Measurements from ENCODE around the gene BRD4.

BRD4 gene

GRCh38 chr19:15332311-15332996, at the start of gene BRD4:
TSS of gene BRD4 (minus strand) at chr19:15332539. CDS start at chr19:15273099, 59,440 bp downstream.
- peak; percentile 64 to 81 for DNase-seq (ENCODE audit: low read depth in 1 of 2, low spot score in 1 of 2)
- in situ Hi-C loops (cut with HindIII; ENCODE audit: low pct_unique_long_range_greater_than_20kb, low sequenced_read_pairs): no loop called here
- TF ChIP-seq JUND (IDR thresholded peaks at IDR 0.05; ENCODE audit: low read depth): no peak

- no peak for TF ChIP-seq JUND (IDR thresholded peaks at IDR 0.05; ENCODE audit: low read depth)
- in situ Hi-C loops (cut with HindIII; ENCODE audit: low pct_unique_long_range_greater_than_20kb, low sequenced_read_pairs): no loop called here
- DNase-seq (ENCODE audit: low read depth in 1 of 2, low spot score in 1 of 2): no peak
These were observed 49.5 kb upstream of the BRD4 start for GRCh38 chr19:15381864-15382263.

- no peak for DNase-seq (ENCODE audit: low read depth in 1 of 2, low spot score in 1 of 2)
- TF ChIP-seq JUND (IDR thresholded peaks at IDR 0.05; ENCODE audit: low read depth): no peak
- in situ Hi-C loops (cut with HindIII; ENCODE audit: low pct_unique_long_range_greater_than_20kb, low sequenced_read_pairs): no loop called here
These were observed 49.1 kb upstream of the BRD4 start for GRCh38 chr19:15381429-15381828.

DNA sequence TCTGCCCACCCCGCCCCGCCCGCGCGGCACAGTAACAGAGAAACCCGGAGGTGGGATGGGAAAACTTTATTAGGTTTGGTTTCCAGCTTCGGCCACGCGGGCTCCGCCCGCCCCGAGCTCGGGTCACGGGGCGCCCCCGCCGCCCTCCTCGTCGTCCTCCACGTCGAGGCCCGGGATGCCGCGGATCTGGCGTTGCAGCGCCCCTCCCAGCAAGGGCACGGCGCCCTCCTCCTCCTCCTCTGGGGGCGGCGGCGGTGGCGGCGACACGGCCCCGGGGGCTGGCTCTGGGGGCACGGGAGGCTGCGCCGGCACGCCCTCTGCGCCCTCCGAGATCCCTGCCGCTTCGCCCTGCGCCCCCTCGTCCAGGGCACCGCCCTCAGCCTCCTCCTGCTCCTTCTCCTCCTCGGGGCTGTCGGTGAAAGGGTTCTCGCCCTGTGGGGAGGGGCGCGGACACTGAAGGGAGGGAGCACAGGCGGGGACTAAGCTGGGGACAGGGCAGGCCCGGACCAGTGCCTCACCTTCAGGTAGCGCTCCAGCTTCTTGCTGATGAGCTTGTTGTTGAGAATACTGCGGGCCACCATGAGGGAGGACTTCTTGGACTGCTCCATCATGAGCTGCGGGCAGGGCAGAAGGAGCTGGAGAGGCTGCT, 47.8 kb upstream of the BRD4 start:
- no peak for TF ChIP-seq JUND (IDR thresholded peaks at IDR 0.05; ENCODE audit: low read depth)
- in situ Hi-C loops (cut with HindIII; ENCODE audit: low pct_unique_long_range_greater_than_20kb, low sequenced_read_pairs): no loop called here
- DNase-seq (ENCODE audit: low read depth in 1 of 2, low spot score in 1 of 2): peak; percentile 33 to 85

DNA sequence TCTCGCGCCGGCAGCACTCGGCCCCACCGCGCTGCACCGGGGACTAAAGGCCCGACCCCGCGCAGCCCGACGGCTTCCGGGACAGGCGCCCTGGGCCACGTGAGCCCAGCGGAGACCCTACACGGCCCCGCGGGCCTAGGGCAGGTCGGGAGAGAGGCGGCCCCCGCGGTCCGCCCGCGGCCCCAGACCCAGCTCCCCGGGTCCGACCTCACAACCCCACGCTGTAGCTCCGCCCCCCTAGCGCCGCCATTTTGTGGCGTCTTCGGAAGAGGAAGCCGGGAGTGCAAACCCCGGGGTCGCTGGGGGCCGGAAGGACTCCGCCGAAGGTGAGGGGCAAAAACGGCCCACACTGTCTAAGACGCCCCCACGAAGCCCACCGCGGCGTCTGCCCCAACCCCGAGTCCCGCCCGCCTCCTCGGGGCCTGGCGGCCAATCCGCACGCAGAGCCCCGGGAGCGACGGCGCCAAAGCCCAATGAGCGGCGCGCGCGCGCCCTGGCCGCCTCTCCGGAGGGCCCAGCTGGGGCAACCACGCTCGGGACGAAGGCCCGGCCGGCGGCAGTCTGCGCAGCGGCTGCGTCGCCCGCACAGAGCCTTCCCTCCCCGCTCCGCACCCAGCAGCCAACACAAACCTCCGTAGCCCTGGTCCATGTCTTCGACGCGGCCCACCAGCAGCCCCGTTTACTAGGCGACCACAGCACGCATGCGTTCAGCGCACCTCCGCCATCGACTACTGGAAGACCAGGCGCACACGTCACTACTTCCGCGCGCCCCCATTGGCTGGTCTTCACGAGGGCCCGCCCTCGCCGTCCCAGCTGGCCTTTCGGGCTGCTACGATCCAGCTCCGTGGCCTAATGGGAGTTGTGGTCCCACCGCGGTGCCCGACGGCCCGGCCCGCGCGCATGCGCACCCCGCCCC, 47.0 kb upstream of the BRD4 start, which contains the start of gene AKAP8:
AKAP8 (minus strand) TSS at position 705 of the 916 bp plus-strand sequence; CDS start at position 649, 56 bp downstream.
- in situ Hi-C loops (cut with HindIII; ENCODE audit: low pct_unique_long_range_greater_than_20kb, low sequenced_read_pairs): no loop called here
- DNase-seq (ENCODE audit: low read depth in 1 of 2, low spot score in 1 of 2): peak; percentile 95 to 98
- TF ChIP-seq JUND (IDR thresholded peaks at IDR 0.05; ENCODE audit: low read depth): no peak

GRCh38 chr19:15378534-15379082, 46.3 kb upstream of the BRD4 start:
- peak; percentile 47 to 52 for DNase-seq (ENCODE audit: low read depth in 1 of 2, low spot score in 1 of 2)
- TF ChIP-seq JUND (IDR thresholded peaks at IDR 0.05; ENCODE audit: low read depth): no peak
- in situ Hi-C loops (cut with HindIII; ENCODE audit: low pct_unique_long_range_greater_than_20kb, low sequenced_read_pairs): no loop called here

- in situ Hi-C loops (cut with HindIII; ENCODE audit: low pct_unique_long_range_greater_than_20kb, low sequenced_read_pairs): no loop called here
- no peak for DNase-seq (ENCODE audit: low read depth in 1 of 2, low spot score in 1 of 2)
- no peak for TF ChIP-seq JUND (IDR thresholded peaks at IDR 0.05; ENCODE audit: low read depth)
These were observed 42.6 kb upstream of the BRD4 start for GRCh38 chr19:15374796-15375440.

GRCh38 chr19:15374105-15374651, 41.8 kb upstream of the BRD4 start:
- TF ChIP-seq JUND (IDR thresholded peaks at IDR 0.05; ENCODE audit: low read depth): no peak
- no peak for DNase-seq (ENCODE audit: low read depth in 1 of 2, low spot score in 1 of 2)
- in situ Hi-C loops (cut with HindIII; ENCODE audit: low pct_unique_long_range_greater_than_20kb, low sequenced_read_pairs): no loop called here

DNA sequence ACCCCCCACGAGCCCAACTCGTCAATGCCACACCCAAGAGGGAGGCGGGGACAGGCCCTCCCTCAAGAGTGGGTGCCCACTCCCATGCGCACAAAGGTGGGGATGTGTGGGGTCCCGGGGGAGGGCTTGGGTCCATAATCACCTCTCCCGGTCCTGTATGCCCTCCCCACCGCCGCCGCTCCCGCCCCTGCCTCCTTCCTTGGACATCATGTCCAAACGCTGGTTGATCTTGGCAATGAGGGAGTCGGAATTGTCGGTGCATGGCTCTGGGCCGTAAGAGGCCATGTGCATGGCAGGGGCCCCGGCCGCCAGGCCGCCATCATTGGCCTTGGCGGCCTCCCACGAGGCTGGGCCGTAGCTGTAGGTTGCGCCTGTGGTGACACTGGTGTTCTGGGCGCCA, 41.3 kb upstream of the BRD4 start:
- TF ChIP-seq JUND (IDR thresholded peaks at IDR 0.05; ENCODE audit: low read depth): no peak
- no peak for DNase-seq (ENCODE audit: low read depth in 1 of 2, low spot score in 1 of 2)
- in situ Hi-C loops (cut with HindIII; ENCODE audit: low pct_unique_long_range_greater_than_20kb, low sequenced_read_pairs): no loop called here

DNA sequence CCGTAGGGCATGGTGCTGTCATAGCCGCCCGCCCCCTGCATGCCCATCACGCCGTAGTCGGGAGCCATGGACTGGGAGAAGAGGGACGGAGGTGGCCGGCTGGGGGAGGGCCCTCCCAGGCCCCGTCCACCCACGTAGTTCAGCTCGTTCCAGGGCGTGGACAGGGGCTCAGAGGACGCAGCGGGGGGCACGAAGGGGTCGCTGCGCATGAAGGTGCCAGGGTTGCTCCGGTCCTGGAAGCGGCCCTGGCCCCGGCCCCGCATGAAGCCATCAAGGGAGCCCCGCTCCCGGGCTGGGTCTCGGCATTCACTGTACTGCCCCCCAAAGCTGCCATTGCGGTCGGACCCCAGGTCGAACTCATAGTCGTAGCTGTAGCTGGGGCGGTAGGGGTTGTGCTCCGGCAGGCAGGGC, 40.6 kb upstream of the BRD4 start:
- in situ Hi-C loops (cut with HindIII; ENCODE audit: low pct_unique_long_range_greater_than_20kb, low sequenced_read_pairs): no loop called here
- no peak for TF ChIP-seq JUND (IDR thresholded peaks at IDR 0.05; ENCODE audit: low read depth)
- no peak for DNase-seq (ENCODE audit: low read depth in 1 of 2, low spot score in 1 of 2)

DNA sequence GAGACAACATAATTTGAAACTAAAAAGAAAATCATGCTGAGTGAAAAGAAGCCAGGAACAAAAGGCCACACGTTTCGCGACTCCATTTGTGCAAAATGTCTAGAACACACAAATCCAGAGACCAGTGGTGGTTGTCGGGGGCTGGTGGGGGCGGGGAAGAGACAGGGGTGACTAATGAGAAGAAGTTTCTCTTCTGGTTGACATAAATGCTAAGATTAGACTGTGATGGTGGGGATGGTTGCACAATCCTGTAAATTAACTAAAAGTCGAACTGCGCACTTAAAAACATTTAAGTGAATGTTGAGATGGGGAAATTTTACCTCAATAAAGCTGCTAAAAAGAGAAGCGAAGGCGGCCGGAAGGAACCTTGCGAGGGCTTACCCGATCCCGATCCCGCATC, 40.1 kb upstream of the BRD4 start:
- no peak for DNase-seq (ENCODE audit: low read depth in 1 of 2, low spot score in 1 of 2)
- TF ChIP-seq JUND (IDR thresholded peaks at IDR 0.05; ENCODE audit: low read depth): no peak
- in situ Hi-C loops (cut with HindIII; ENCODE audit: low pct_unique_long_range_greater_than_20kb, low sequenced_read_pairs): no loop called here

Data from T47D (cell line).